Mesendoderm (in vitro differentiated cells): ENCODE results near the gene PCP2.

ENCODE experiments used
- DNase-seq: peaks from one replicate; pipeline ENCODE4 v3.0.0; 2013
- H2AK5ac ChIP-seq: 2 replicates; pipeline ENCODE4 v1.6.1; 2013; ENCODE audit warnings: low read length, inconsistent platforms
- H2BK120ac ChIP-seq: 2 replicates; pipeline ENCODE4 v1.6.1; 2013; ENCODE audit warnings: low read depth, mild to moderate bottlenecking, low read length, moderate library complexity, mixed read lengths
- H2BK15ac ChIP-seq: replicated peaks from 2 replicates; pipeline ENCODE4 v1.6.1; 2013; ENCODE audit warnings: low read depth, mild to moderate bottlenecking, moderate library complexity
- H2BK5ac ChIP-seq: 2 replicates; pipeline ENCODE4 v1.6.1; 2013; ENCODE audit warnings: low read length, inconsistent platforms
- H3K18ac ChIP-seq: 2 replicates; pipeline ENCODE4 v1.6.1; 2013; ENCODE audit warnings: mild to moderate bottlenecking, low read length, mixed read lengths
- H3K23ac ChIP-seq: one replicate; pipeline ENCODE4 v1.6.1; 2013; ENCODE audit warnings: low read length
- H3K27ac ChIP-seq: 2 replicates; pipeline ENCODE4 v1.5.1; 2013; ENCODE audit warnings: low read depth, mild to moderate bottlenecking, inconsistent platforms, low read length, moderate library complexity
- H3K27me3 ChIP-seq: 2 replicates; pipeline ENCODE4 v1.6.1; 2013; ENCODE audit warnings: low read length, control low read depth, mild to moderate bottlenecking, inconsistent platforms; ENCODE audit not compliant: insufficient read depth, poor library complexity
- H3K36me3 ChIP-seq: 2 replicates; pipeline ENCODE4 v1.6.1; 2013; ENCODE audit warnings: low read length, inconsistent platforms; ENCODE audit not compliant: control insufficient read depth, insufficient read depth
- H3K4ac ChIP-seq: one replicate; pipeline ENCODE4 v1.6.1; 2013; ENCODE audit warnings: low read depth, mild to moderate bottlenecking, low read length, moderate library complexity
- H3K4me1 ChIP-seq: 2 replicates; pipeline ENCODE4 v1.6.1; 2013; ENCODE audit warnings: low read depth, low read length, inconsistent platforms; ENCODE audit not compliant: control insufficient read depth
- H3K4me2 ChIP-seq: 2 replicates; pipeline ENCODE4 v1.6.1; 2013; ENCODE audit warnings: low read length
- H3K4me3 ChIP-seq: 2 replicates; pipeline ENCODE4 v1.5.1; 2013; ENCODE audit warnings: mild to moderate bottlenecking, low read length
- H3K56ac ChIP-seq: one replicate; pipeline ENCODE4 v1.6.1; 2013; ENCODE audit warnings: low read length
- H3K79me1 ChIP-seq: 2 replicates; pipeline ENCODE4 v1.6.1; 2013; ENCODE audit warnings: low read length, inconsistent platforms
- H3K79me2 ChIP-seq: 2 replicates; pipeline ENCODE4 v1.6.1; 2013; ENCODE audit warnings: mild to moderate bottlenecking, low read length; ENCODE audit not compliant: control insufficient read depth, insufficient read depth
- H3K9ac ChIP-seq: 2 replicates; pipeline ENCODE4 v1.6.1; 2013; ENCODE audit warnings: low read length, inconsistent platforms
- H4K5ac ChIP-seq: one replicate; pipeline ENCODE4 v1.6.1; 2013; ENCODE audit warnings: low read length
- H4K8ac ChIP-seq: one replicate; pipeline ENCODE4 v1.6.1; 2013; ENCODE audit warnings: low read depth, mild to moderate bottlenecking, control low read depth, low read length, moderate library complexity
- WGBS: extraction: QIAGEN DNeasy Blood & Tissue Kit; methylation state at CpG from one replicate; pipeline ENCODE4 v1.1.7; 2013; ENCODE audit warnings: low lambda C conversion rate, missing lambda C conversion rate; ENCODE audit not compliant: insufficient coverage; ENCODE audit errors: extremely low coverage; 5-methylcytosine and 5-hydroxymethylcytosine counted together

PCP2 gene

GRCh38 chr19:7620442-7621412 is 12.8 kb downstream of the PCP2 start:
- Histone ChIP-seq H3K4ac (no peak overlapping the region), H3K23ac (no peak overlapping the region), H3K18ac (no peak overlapping the region), H3K4me1 (no peaks in the 10 kb centered on the region), H2AK5ac (no peak overlapping the region), H3K9ac (no peak overlapping the region), H3K79me1 (no peaks in the 10 kb centered on the region), H3K36me3 (peaks cover 9% of the 10 kb centered on the region), H3K27ac (no peak overlapping the region), H3K56ac (no peak overlapping the region), H3K4me2 (no peak overlapping the region), H3K4me3 (no peak overlapping the region), H4K8ac (no peak overlapping the region), H3K27me3 (no peaks in the 10 kb centered on the region), H2BK5ac (no peak overlapping the region), H2BK15ac (no peak overlapping the region), H2BK120ac (no peak overlapping the region), H3K79me2 (no peaks in the 10 kb centered on the region), H4K5ac (no peak overlapping the region)
- no peak for DNase-seq
- no CpG with 5 or more reads among the region's 57 CpGs for WGBS

GRCh38 chr19:7619671-7620441 is 13.7 kb downstream of the PCP2 start:
- Histone ChIP-seq H3K56ac (no peak overlapping the region), H2BK5ac (no peak overlapping the region), H3K23ac (no peak overlapping the region), H3K79me1 (no peaks in the 10 kb centered on the region), H3K79me2 (no peaks in the 10 kb centered on the region), H3K27me3 (no peaks in the 10 kb centered on the region), H4K5ac (no peak overlapping the region), H3K4ac (no peak overlapping the region), H3K9ac (no peak overlapping the region), H3K4me2 (no peak overlapping the region), H3K4me1 (no peaks in the 10 kb centered on the region), H3K27ac (no peak overlapping the region), H4K8ac (no peak overlapping the region), H2BK120ac (no peak overlapping the region), H3K18ac (no peak overlapping the region), H2AK5ac (no peak overlapping the region), H2BK15ac (no peak overlapping the region), H3K4me3 (no peak overlapping the region), H3K36me3 (peaks cover 9% of the 10 kb centered on the region)
- WGBS: no CpG with 5 or more reads among the region's 48 CpGs
- no peak for DNase-seq

- H3K18ac ChIP-seq: no peak overlapping the region
- no peaks in the 10 kb centered on the region for H3K4me1 ChIP-seq
- no peak overlapping the region for H3K4me2 ChIP-seq
- no peak overlapping the region for H4K5ac ChIP-seq
- no peak overlapping the region for H3K23ac ChIP-seq
- H3K9ac ChIP-seq: no peak overlapping the region
- H3K4me3 ChIP-seq: no peak overlapping the region
- H3K79me1 ChIP-seq: no peaks in the 10 kb centered on the region
- H3K56ac ChIP-seq: no peak overlapping the region
- no peaks in the 10 kb centered on the region for H3K79me2 ChIP-seq
- H3K4ac ChIP-seq: no peak overlapping the region
- WGBS: no CpG with 5 or more reads among the region's 21 CpGs
- H3K36me3 ChIP-seq: peaks cover 9% of the 10 kb centered on the region
- H3K27ac ChIP-seq: no peak overlapping the region
- no peak overlapping the region for H2BK5ac ChIP-seq
- no peak overlapping the region for H2BK120ac ChIP-seq
- H3K27me3 ChIP-seq: no peaks in the 10 kb centered on the region
- H2BK15ac ChIP-seq: no peak overlapping the region
- no peak overlapping the region for H2AK5ac ChIP-seq
- no peak overlapping the region for H4K8ac ChIP-seq
- DNase-seq: no peak
Observed at GRCh38 chr19:7618771-7619510, 14.6 kb downstream of the PCP2 start.

GRCh38 chr19:7618348-7618747 is 15.2 kb downstream of the PCP2 start:
- H2BK120ac ChIP-seq: no peak overlapping the region
- no peak overlapping the region for H3K56ac ChIP-seq
- no peak overlapping the region for H3K4me3 ChIP-seq
- peaks cover 9% of the 10 kb centered on the region for H3K36me3 ChIP-seq
- no peak overlapping the region for H2AK5ac ChIP-seq
- no peaks in the 10 kb centered on the region for H3K79me1 ChIP-seq
- H3K27ac ChIP-seq: no peak overlapping the region
- H3K9ac ChIP-seq: no peak overlapping the region
- no peak for DNase-seq
- H2BK15ac ChIP-seq: no peak overlapping the region
- no peak overlapping the region for H3K4ac ChIP-seq
- no peak overlapping the region for H4K5ac ChIP-seq
- H3K4me2 ChIP-seq: no peak overlapping the region
- no peaks in the 10 kb centered on the region for H3K27me3 ChIP-seq
- no CpG with 5 or more reads among the region's 4 CpGs for WGBS
- H3K4me1 ChIP-seq: no peaks in the 10 kb centered on the region
- no peaks in the 10 kb centered on the region for H3K79me2 ChIP-seq
- H2BK5ac ChIP-seq: no peak overlapping the region
- H4K8ac ChIP-seq: no peak overlapping the region
- no peak overlapping the region for H3K18ac ChIP-seq
- no peak overlapping the region for H3K23ac ChIP-seq

GRCh38 chr19:7617735-7618134 is 15.8 kb downstream of the PCP2 start:
- no peak overlapping the region for H3K56ac ChIP-seq
- no peak overlapping the region for H4K8ac ChIP-seq
- H3K27me3 ChIP-seq: no peaks in the 10 kb centered on the region
- H2BK5ac ChIP-seq: no peak overlapping the region
- H2BK15ac ChIP-seq: no peak overlapping the region
- no peak overlapping the region for H3K4me2 ChIP-seq
- H3K9ac ChIP-seq: no peak overlapping the region
- no peak overlapping the region for H2BK120ac ChIP-seq
- no peak overlapping the region for H2AK5ac ChIP-seq
- H3K4me3 ChIP-seq: no peak overlapping the region
- DNase-seq: no peak
- no peak overlapping the region for H3K27ac ChIP-seq
- H3K23ac ChIP-seq: no peak overlapping the region
- H3K79me2 ChIP-seq: no peaks in the 10 kb centered on the region
- H3K36me3 ChIP-seq: peaks cover 6% of the 10 kb centered on the region
- H3K4ac ChIP-seq: no peak overlapping the region
- H3K18ac ChIP-seq: no peak overlapping the region
- no peak overlapping the region for H4K5ac ChIP-seq
- H3K4me1 ChIP-seq: no peaks in the 10 kb centered on the region
- H3K79me1 ChIP-seq: no peaks in the 10 kb centered on the region
- no CpG with 5 or more reads among the region's 28 CpGs for WGBS
